K562 (cell line): ENCODE results near the gene ELAC1. TPM values are rescaled to one million over a fixed set of nuclear protein-coding genes. Genes with fewer than 3 reads are reported as not detected.
"Not testable (repeated sequence)": the region's sequence is repeated elsewhere in the genome, so short reads cannot be mapped to it uniquely, and the experiment has no call there.

Experiments used
- ATAC-seq: fragments of 200-7000 bp; cut with Tn5 transposase; 3 replicates; pipeline ENCODE4 v1.9.1; 2020; ENCODE audit warnings: moderate library complexity
- BruUV-seq: library from RNA; stranded (reverse); fragments of 400-500 nt; replicated peaks from 2 replicates; lab custom pipeline; 2021; lab: Mats Ljungman, UMichigan
- CTCF ChIA-PET: fragments of 300-600 bp; formaldehyde crosslinking; extraction: SDS; loops from one replicate; lab custom pipeline; 2021; ENCODE audit warnings: low intra/inter-chr PET ratio; lab: Yijun Ruan, JAX
- POLR2A ChIA-PET: fragments of 300-600, 350-650 bp; sonication (Branson Sonifier 250); formaldehyde crosslinking; extraction: SDS; loops from one replicate; lab custom pipeline; 2021; ENCODE audit warnings: antibody characterized with exemption, inconsistent platforms; lab: Yijun Ruan, JAX
- DNase-seq, 4 experiments: peaks; one replicate each; pipeline versions ENCODE4 v3.0.0 to v3.0.0-alpha.2; 2011 to 2018; ENCODE audit warnings: low spot score in 3 of 4, mixed read lengths in 3 of 4; ENCODE audit errors: extremely low read depth in 1 of 4
- FAIRE-seq: peaks from 2 replicates; lab custom pipeline; 2011; peaks lifted over from hg19 to GRCh38; lab: Jason Lieb, UNC
- H2AFZ ChIP-seq: 2 replicates; pipeline ENCODE4 v1.6.0; 2011; ENCODE audit warnings: low read depth, low read length, control low read depth, inconsistent platforms
- H3K27ac ChIP-seq: fragments of 200-600 bp; 3 replicates; pipeline ENCODE4 v1.8.0; 2011; ENCODE audit warnings: low read depth, mild to moderate bottlenecking, control low read depth, inconsistent platforms, low read length, moderate library complexity, mixed read lengths; ENCODE audit errors: extremely low read depth
- H3K27me3 ChIP-seq, 2 experiments: fragments of 300-600 bp in 1 of 2; 2 replicates in 1 of 2; 3 replicates in 1 of 2; pipeline versions ENCODE4 v1.6.0 to v1.8.0; 2011; ENCODE audit warnings: inconsistent platforms in 2 of 2, low read length in 2 of 2, mild to moderate bottlenecking in 1 of 2, mixed read lengths in 1 of 2, moderate library complexity in 1 of 2; ENCODE audit not compliant: control insufficient read depth in 2 of 2, insufficient read depth in 2 of 2
- H3K36me3 ChIP-seq: fragments of 300-600 bp; 3 replicates; pipeline ENCODE4 v1.8.0; 2011; ENCODE audit warnings: mild to moderate bottlenecking, low read length, inconsistent platforms; ENCODE audit not compliant: control insufficient read depth, insufficient read depth
- H3K4me1 ChIP-seq, 2 experiments: fragments of 200-600 bp in 1 of 2; replicated peaks in 1 of 2; 2 replicates in 1 of 2; 3 replicates in 1 of 2; pipeline versions ENCODE4 v1.5.1 to v1.8.0; 2011; ENCODE audit warnings: inconsistent platforms in 2 of 2, low read length in 2 of 2, mild to moderate bottlenecking in 1 of 2, mixed read lengths in 1 of 2, moderate library complexity in 1 of 2; ENCODE audit not compliant: control insufficient read depth in 2 of 2, insufficient read depth in 2 of 2
- H3K4me2 ChIP-seq: 2 replicates; pipeline ENCODE4 v1.6.1; 2011; ENCODE audit warnings: low read length, control low read depth, inconsistent platforms, mixed read lengths; ENCODE audit not compliant: insufficient read depth
- H3K4me3 ChIP-seq: fragments of 200-600 bp; sonication (generic), shearing (Covaris generic); 2 replicates; pipeline ENCODE4 v1.5.1; 2016; ENCODE audit warnings: control low read depth, inconsistent platforms
- H3K79me2 ChIP-seq: fragments of 200-600 bp; 3 replicates; pipeline ENCODE4 v1.8.0; 2011; ENCODE audit warnings: low read length, inconsistent platforms; ENCODE audit not compliant: control insufficient read depth, insufficient read depth
- H3K9ac ChIP-seq, 2 experiments: 2 replicates each; pipeline versions ENCODE4 v1.6.0 to v1.6.1; 2011; ENCODE audit warnings: low read depth in 2 of 2, low read length in 2 of 2, control low read depth in 1 of 2, inconsistent platforms in 1 of 2, mild to moderate bottlenecking in 1 of 2, mixed read lengths in 1 of 2; ENCODE audit not compliant: insufficient read depth in 1 of 2
- H3K9me1 ChIP-seq: one replicate; pipeline ENCODE4 v1.6.0; 2011; ENCODE audit warnings: inconsistent platforms, mild to moderate bottlenecking, low read length, moderate library complexity; ENCODE audit not compliant: control insufficient read depth, insufficient read depth
- H3K9me3 ChIP-seq: replicated peaks from 2 replicates; pipeline ENCODE4 v1.5.1; 2011; ENCODE audit warnings: low read depth, low read length, inconsistent platforms; ENCODE audit not compliant: control insufficient read depth, insufficient read depth
- H4K20me1 ChIP-seq: replicated peaks from 2 replicates; pipeline ENCODE4 v1.6.1; 2011; ENCODE audit warnings: low read length, inconsistent platforms, mixed read lengths; ENCODE audit not compliant: control insufficient read depth, insufficient read depth
- ATF1 ChIP-seq, 2 experiments: fragments of 450-650 bp in 1 of 2; IDR thresholded peaks; 2 replicates each; pipeline ENCODE4 v1.6.1; 2016; ENCODE audit warnings: missing compliant biosample characterization in 1 of 2, missing genetic modification characterization in 1 of 2
- GTF2F1 ChIP-seq: IDR thresholded peaks from 2 replicates; pipeline ENCODE4 v1.6.1; 2011; ENCODE audit warnings: low read depth, low read length, improper control_type of control experiment
- HMG20B ChIP-seq: fragments of 250-450 bp; sonication (Bioruptor Pico); IDR thresholded peaks from 2 replicates; pipeline ENCODE4 v1.5.0; 2021; ENCODE audit warnings: mild to moderate bottlenecking
- MECOM ChIP-seq: fragments of 250-450 bp; sonication (Bioruptor Pico); IDR thresholded peaks from 2 replicates; pipeline ENCODE4 v1.8.0; 2022; ENCODE audit warnings: inconsistent platforms
- PHF21A ChIP-seq: fragments of 450-650 bp; IDR thresholded peaks from 2 replicates; pipeline ENCODE4 v1.6.1; 2017; ENCODE audit warnings: low read depth, borderline replicate concordance
- PHTF2 ChIP-seq: fragments of 250-450 bp; sonication (Bioruptor Pico); IDR thresholded peaks from 2 replicates; pipeline ENCODE4 v1.5.0; 2021; ENCODE audit warnings: mild to moderate bottlenecking
- RBM22 ChIP-seq: fragments of 200-400 bp; formaldehyde crosslinking; IDR thresholded peaks from 2 replicates; pipeline ENCODE4 v1.6.1; 2018; ENCODE audit warnings: low read length, low read depth; ENCODE audit not compliant: poor library complexity, severe bottlenecking
- RUNX1 ChIP-seq: sonication (generic); IDR thresholded peaks from 2 replicates; pipeline ENCODE4 v1.6.1; 2016; ENCODE audit warnings: antibody characterized with exemption, low read depth
- SAFB2 ChIP-seq: fragments of 200-400 bp; formaldehyde crosslinking; IDR thresholded peaks from 2 replicates; pipeline ENCODE4 v1.6.1; 2018; ENCODE audit warnings: borderline replicate concordance, low read length, low read depth, moderate library complexity; ENCODE audit not compliant: severe bottlenecking
- XRCC5 ChIP-seq: fragments of 200-400 bp; formaldehyde crosslinking; IDR thresholded peaks from 2 replicates; pipeline ENCODE4 v1.6.1; 2017; ENCODE audit warnings: low read depth, mild to moderate bottlenecking, low read length
- YBX1 ChIP-seq: fragments of 450-650 bp; IDR thresholded peaks from 2 replicates; pipeline ENCODE4 v1.7.1; 2016; ENCODE audit warnings: mild to moderate bottlenecking
- ZNF24 ChIP-seq: fragments of 450-650 bp; IDR thresholded peaks from 2 replicates; pipeline ENCODE4 v1.6.1; 2016
- WGBS: fragments of 100-300 bp; shearing (Covaris generic); methylation state at CpG from one replicate; pipeline ENCODE4 v1.1.6; 2016; ENCODE audit warnings: low coverage, mixed read lengths; ENCODE audit not compliant: insufficient coverage; ENCODE audit errors: missing lambda C conversion rate; 5-methylcytosine and 5-hydroxymethylcytosine counted together
- in situ Hi-C: fragments of 300-500 bp; cut with MboI; formaldehyde crosslinking; loops from 4 replicates; pipeline ENCODE4 v1.15.0; 2018; ENCODE audit warnings: inconsistent platforms, mixed read lengths
- intact Hi-C: fragments of 100-400 bp; cut with micrococcal nuclease; formaldehyde crosslinking; loops from 2 replicates; pipeline ENCODE4 v1.14.2; 2022
- polyA plus RNA-seq, 8 experiments: library from polyadenylated mRNA; depleted of rRNA in 4 of 8; stranded (reverse) in 5 of 8; unstranded in 3 of 8; fragments of >200 nt; fragmentation: Nextera tagmentation in 2 of 8; fragmentation: Illumina TruSeq in 1 of 8; extraction: Ambion mirVana in 2 of 8; extraction: Trizol in 1 of 8; gene quantifications; 2 replicates each; pipeline versions ENCODE4 v1.2.1 to v1.2.3, GENCODE V29; 2011 to 2014; ENCODE audit warnings: inconsistent platforms in 1 of 8, missing spikeins in 1 of 8
- total RNA-seq, 7 experiments: library from RNA; depleted of rRNA in 6 of 7; stranded (reverse); fragments of >200 nt in 6 of 7; fragmentation: Illumina TruSeq in 2 of 7; extraction: Trizol in 2 of 7; gene quantifications; 2 replicates each; pipeline versions ENCODE4 v1.2.1 to v1.2.3, GENCODE V29; 2011 to 2021; ENCODE audit warnings: low replicate concordance in 1 of 7
- TF ChIP-seq, protein P1 (sequence below): fragments of 250-450 bp; sonication (Bioruptor Pico); IDR thresholded peaks from 2 replicates; pipeline ENCODE4 v1.8.0; 2022; ENCODE audit warnings: inconsistent platforms, mild to moderate bottlenecking, moderate library complexity, borderline replicate concordance
- TF ChIP-seq, protein P2 (sequence below): fragments of 250-450 bp; sonication (Bioruptor Pico); IDR thresholded peaks from 2 replicates; pipeline ENCODE4 v1.6.1; 2021; ENCODE audit warnings: mild to moderate bottlenecking

ELAC1 gene
- total and polyA plus RNA-seq, 9 of the 15 experiments (the other 6 are each of a cell fraction or from before 2014, with no cell fraction given): 3.7 to 7.7 (median 4.9) TPM

DNA sequence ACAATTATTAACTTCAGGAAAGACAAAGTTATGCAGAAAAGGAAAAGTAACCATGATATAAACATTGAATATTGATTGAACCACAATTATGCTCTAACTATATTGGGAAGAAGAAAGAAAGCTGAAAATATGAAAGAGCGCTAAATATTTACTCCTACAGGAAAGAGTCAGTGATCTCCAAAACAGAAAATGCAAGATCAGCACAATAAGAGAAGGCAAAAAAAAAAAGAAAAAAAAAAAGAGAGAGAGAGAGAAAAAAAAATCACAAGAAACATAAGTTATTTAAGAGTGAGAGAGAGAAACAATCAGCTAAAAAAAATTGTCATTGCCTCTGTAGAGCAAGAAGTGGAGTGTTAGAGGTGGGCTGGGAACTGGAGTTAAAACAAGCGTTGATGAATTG lies 28.9 kb upstream of the ELAC1 start (continued):
- TF ChIP-seq, protein P1, sequence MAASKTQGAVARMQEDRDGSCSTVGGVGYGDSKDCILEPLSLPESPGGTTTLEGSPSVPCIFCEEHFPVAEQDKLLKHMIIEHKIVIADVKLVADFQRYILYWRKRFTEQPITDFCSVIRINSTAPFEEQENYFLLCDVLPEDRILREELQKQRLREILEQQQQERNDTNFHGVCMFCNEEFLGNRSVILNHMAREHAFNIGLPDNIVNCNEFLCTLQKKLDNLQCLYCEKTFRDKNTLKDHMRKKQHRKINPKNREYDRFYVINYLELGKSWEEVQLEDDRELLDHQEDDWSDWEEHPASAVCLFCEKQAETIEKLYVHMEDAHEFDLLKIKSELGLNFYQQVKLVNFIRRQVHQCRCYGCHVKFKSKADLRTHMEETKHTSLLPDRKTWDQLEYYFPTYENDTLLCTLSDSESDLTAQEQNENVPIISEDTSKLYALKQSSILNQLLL (CRISPR knock-in tag): no peak
- TF ChIP-seq PHTF2 (CRISPR knock-in tag): no peak
- TF ChIP-seq SAFB2: no peak
- no peak for TF ChIP-seq RBM22
- TF ChIP-seq, protein P2, sequence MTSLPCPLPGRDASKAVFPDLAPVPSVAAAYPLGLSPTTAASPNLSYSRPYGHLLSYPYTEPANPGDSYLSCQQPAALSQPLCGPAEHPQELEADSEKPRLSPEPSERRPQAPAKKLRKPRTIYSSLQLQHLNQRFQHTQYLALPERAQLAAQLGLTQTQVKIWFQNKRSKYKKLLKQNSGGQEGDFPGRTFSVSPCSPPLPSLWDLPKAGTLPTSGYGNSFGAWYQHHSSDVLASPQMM (CRISPR knock-in tag): no peak

DNA sequence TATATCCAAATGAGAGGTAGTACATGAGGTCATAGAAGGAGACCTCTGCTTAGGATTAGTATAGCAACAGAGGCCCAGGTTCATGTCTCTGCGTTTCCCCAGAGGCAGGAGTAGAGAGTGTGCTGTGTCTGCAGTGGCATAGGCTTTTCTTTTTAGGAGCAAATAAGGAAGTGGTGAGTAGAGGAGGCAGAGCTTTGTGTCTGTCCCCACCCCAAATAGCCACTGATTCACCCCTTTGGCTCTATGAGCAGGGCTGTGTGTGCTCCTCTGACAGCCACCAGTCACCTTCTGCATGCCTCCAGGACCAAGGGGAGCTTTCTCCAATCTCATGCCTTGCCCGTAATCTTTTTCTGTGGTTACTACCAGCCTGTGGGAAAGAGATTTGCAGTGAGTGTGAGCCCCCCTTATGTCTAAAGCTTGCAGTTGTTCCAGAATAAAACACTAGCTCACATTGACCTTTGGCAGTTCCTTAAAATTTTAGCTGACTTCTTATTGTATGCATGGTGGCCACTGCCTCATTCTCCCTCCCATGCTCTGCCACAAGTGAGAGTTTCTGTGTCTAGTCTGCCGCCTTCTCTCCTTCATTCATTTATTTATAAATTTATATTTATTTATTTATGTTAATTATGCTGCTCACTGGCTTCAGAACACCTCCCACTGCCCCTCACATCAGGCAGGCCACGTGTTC lies 23.5 kb upstream of the ELAC1 start:
- H3K4me3 ChIP-seq: no peak overlapping the region
- TF ChIP-seq ZNF24: no peak
- no peak for TF ChIP-seq YBX1
- no peak for TF ChIP-seq RUNX1
- no peak for TF ChIP-seq MECOM
- TF ChIP-seq GTF2F1: no peak
- TF ChIP-seq XRCC5: no peak
- TF ChIP-seq ATF1 (CRISPR knock-in tag; IDR thresholded peaks at IDR 0.05): no peak
- no peak for TF ChIP-seq ATF1 (tag; IDR thresholded peaks at IDR 0.05)
- no peak for TF ChIP-seq SAFB2
- no peak for TF ChIP-seq PHF21A
- TF ChIP-seq HMG20B: no peak
- TF ChIP-seq, all 486 proteins: peak for 0
- Histone ChIP-seq H3K9ac (no peak overlapping the region), H3K9me1 (no peaks in the 10 kb centered on the region), H3K27me3 (no peaks in the 10 kb centered on the region), H3K27ac (no peak overlapping the region), H3K4me1 (no peaks in the 10 kb centered on the region; a peak in 2 of 5 replicates), H3K36me3 (peaks cover 6% of the 10 kb centered on the region; the same call in 2 of the 3 replicates), H2AFZ (no peak overlapping the region), H3K9me3 (no peaks in the 10 kb centered on the region), H3K79me2 (no peaks in the 10 kb centered on the region), H4K20me1 (no peaks in the 10 kb centered on the region), H3K4me2 (no peak overlapping the region)
- intact Hi-C loops: no loop called here
- no TSS peak for BruUV-seq
- 70% methylated on average over 4 of the region's 4 CpGs for WGBS
- in situ Hi-C loops: no loop called here
- no peak for ATAC-seq
- POLR2A ChIA-PET: interaction anchor here (1.0 to 1.2 kb wide), 2 partner anchors 10 to 86 kb away, joined by 3 to 7 read pairs; partner anchors contain the start of gene SMAD4
- CTCF ChIA-PET: no interaction called here
- no peak for DNase-seq
- FAIRE-seq: no peak

DNA sequence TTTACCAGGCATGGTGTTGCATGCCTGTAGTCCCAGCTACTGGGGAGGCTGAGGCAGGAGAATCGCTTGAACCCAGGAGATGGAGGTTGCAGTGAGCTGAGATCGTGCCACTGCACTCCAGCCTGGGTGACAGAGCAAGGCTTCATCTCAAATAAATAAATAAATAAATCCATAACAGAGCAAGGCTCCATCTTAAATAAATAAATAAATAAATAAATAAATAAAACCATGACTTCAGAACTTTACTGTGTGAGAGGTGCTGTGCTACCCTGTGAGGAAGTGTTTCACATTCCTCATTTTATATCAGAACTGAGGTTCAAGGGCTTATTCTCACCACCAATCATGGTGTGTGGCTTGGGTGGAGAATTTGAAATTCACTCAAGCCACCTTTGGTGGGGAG lies 21.9 kb upstream of the ELAC1 start:
- H3K9ac ChIP-seq, H3K9me1 ChIP-seq, H4K20me1 ChIP-seq, H3K79me2 ChIP-seq, H3K4me1 ChIP-seq, CTCF ChIA-PET, H3K4me2 ChIP-seq, H3K36me3 ChIP-seq, H3K9me3 ChIP-seq, intact Hi-C loops, H3K27me3 ChIP-seq, H2AFZ ChIP-seq, POLR2A ChIA-PET, in situ Hi-C loops, H3K4me3 ChIP-seq, BruUV-seq, H3K27ac ChIP-seq, DNase-seq, ATAC-seq, FAIRE-seq: not testable (repeated sequence)
- WGBS: 100% methylated on average over 1 of the region's 2 CpGs
